Measurements from ENCODE around the gene FAM13C. TPM values are rescaled to one million over a fixed set of nuclear protein-coding genes. Genes with fewer than 3 reads are reported as not detected.
"Not testable (repeated sequence)": the region's sequence is repeated elsewhere in the genome, so short reads cannot be mapped to it uniquely, and the experiment has no call there.

The FAM13C gene
- 7.8 TPM for total RNA-seq
- long read RNA-seq, partial matches to known transcripts, result 1 of 4 reads
- long read RNA-seq, other reads (novel, unspliced or antisense), result 2 of 4 reads

GRCh38 chr10:59362144-59362958 lies at the start of gene FAM13C:
Gene FAM13C (minus strand): TSS chr10:59362549. CDS start chr10:59362460, 89 bp downstream.
- intact Hi-C loops (cut with DNase I), result loop anchor here (2.0 to 5.0 kb wide), 2 partner anchors 120 to 218 kb away; no protein-coding TSS in a partner anchor
- peak; percentile 76 for ATAC-seq
- peak; percentile 72 for DNase-seq (ENCODE audit: missing footprints)

GRCh38 chr10:59405235-59405634 lies 42.9 kb upstream of the FAM13C start:
- DNase-seq (ENCODE audit: missing footprints), result no peak
- no peak for ATAC-seq
- intact Hi-C loops (cut with DNase I), result no loop called here

GRCh38 chr10:59400214-59400613 lies 37.9 kb upstream of the FAM13C start:
- intact Hi-C loops (cut with DNase I), result no loop called here
- ATAC-seq, result no peak

GRCh38 chr10:59399329-59399728 lies 37.0 kb upstream of the FAM13C start:
- ATAC-seq; DNase-seq (ENCODE audit: missing footprints); intact Hi-C loops (cut with DNase I): not testable (repeated sequence)

More at GRCh38 chr10:59400214-59400613, 37.9 kb upstream of the FAM13C start:
- DNase-seq (ENCODE audit: missing footprints), result no peak

GRCh38 chr10:59397961-59398360 lies 35.6 kb upstream of the FAM13C start:
- DNase-seq (ENCODE audit: missing footprints), result no peak
- intact Hi-C loops (cut with DNase I), result no loop called here
- ATAC-seq, result no peak

- no peak for ATAC-seq
- intact Hi-C loops (cut with DNase I), result no loop called here
- DNase-seq (ENCODE audit: missing footprints), result no peak
Measured at GRCh38 chr10:59395984-59396383, 33.6 kb upstream of the FAM13C start.

- ATAC-seq (no peak), DNase-seq (ENCODE audit: missing footprints) (no peak)
- intact Hi-C loops (cut with DNase I), result no loop called here
Measured at GRCh38 chr10:59393349-59393748, 31.0 kb upstream of the FAM13C start.

- intact Hi-C loops (cut with DNase I), result no loop called here
- no peak for DNase-seq (ENCODE audit: missing footprints)
- no peak for ATAC-seq
Measured at GRCh38 chr10:59391060-59391459, 28.7 kb upstream of the FAM13C start.

GRCh38 chr10:59388671-59388976 lies 26.3 kb upstream of the FAM13C start:
- intact Hi-C loops (cut with DNase I), result no loop called here
- DNase-seq (ENCODE audit: missing footprints), result no peak
- ATAC-seq, result no peak

- ATAC-seq, result peak; percentile 39
- no peak for DNase-seq (ENCODE audit: missing footprints)
- intact Hi-C loops (cut with DNase I), result no loop called here
Measured at GRCh38 chr10:59387951-59388670, 25.8 kb upstream of the FAM13C start.

GRCh38 chr10:59384761-59385160 lies 22.4 kb upstream of the FAM13C start:
- DNase-seq (ENCODE audit: missing footprints) (no peak), ATAC-seq (no peak)
- intact Hi-C loops (cut with DNase I), result no loop called here

GRCh38 chr10:59383908-59384307 lies 21.6 kb upstream of the FAM13C start:
- intact Hi-C loops (cut with DNase I), result no loop called here
- DNase-seq (ENCODE audit: missing footprints) (no peak), ATAC-seq (no peak)

- DNase-seq (ENCODE audit: missing footprints) (no peak), ATAC-seq (no peak)
- intact Hi-C loops (cut with DNase I), result no loop called here
Measured at GRCh38 chr10:59383436-59383835, 21.1 kb upstream of the FAM13C start.

- DNase-seq (ENCODE audit: missing footprints), result no peak
- ATAC-seq, result peak; percentile 78
- intact Hi-C loops (cut with DNase I), result no loop called here
Measured at GRCh38 chr10:59382831-59383295, 20.5 kb upstream of the FAM13C start.

GRCh38 chr10:59381687-59382086 lies 19.3 kb upstream of the FAM13C start:
- DNase-seq (ENCODE audit: missing footprints) (no peak), ATAC-seq (no peak)
- intact Hi-C loops (cut with DNase I), result no loop called here

- ATAC-seq, result no peak
- no peak for DNase-seq (ENCODE audit: missing footprints)
- intact Hi-C loops (cut with DNase I), result no loop called here
Measured at GRCh38 chr10:59376846-59377245, 14.5 kb upstream of the FAM13C start.

- ATAC-seq, result no peak
- intact Hi-C loops (cut with DNase I), result no loop called here
- DNase-seq (ENCODE audit: missing footprints), result no peak
Measured at GRCh38 chr10:59375990-59376389, 13.6 kb upstream of the FAM13C start.

GRCh38 chr10:59374916-59375315 lies 12.6 kb upstream of the FAM13C start:
- DNase-seq (ENCODE audit: missing footprints), result no peak
- intact Hi-C loops (cut with DNase I), result no loop called here
- ATAC-seq, result no peak

- DNase-seq (ENCODE audit: missing footprints) (no peak), ATAC-seq (peak; percentile 50)
- intact Hi-C loops (cut with DNase I), result no loop called here
Measured at GRCh38 chr10:59373071-59373470, 10.7 kb upstream of the FAM13C start.

- no peak for ATAC-seq
- DNase-seq (ENCODE audit: missing footprints), result no peak
- intact Hi-C loops (cut with DNase I), result no loop called here
Measured at GRCh38 chr10:59372543-59372942, 10.2 kb upstream of the FAM13C start.
